ENCODE measurements around the gene SIRT3.
A peak's percentile ranks its signal among the peaks of the same experiment; 100 is the strongest.

SIRT3 gene

DNA sequence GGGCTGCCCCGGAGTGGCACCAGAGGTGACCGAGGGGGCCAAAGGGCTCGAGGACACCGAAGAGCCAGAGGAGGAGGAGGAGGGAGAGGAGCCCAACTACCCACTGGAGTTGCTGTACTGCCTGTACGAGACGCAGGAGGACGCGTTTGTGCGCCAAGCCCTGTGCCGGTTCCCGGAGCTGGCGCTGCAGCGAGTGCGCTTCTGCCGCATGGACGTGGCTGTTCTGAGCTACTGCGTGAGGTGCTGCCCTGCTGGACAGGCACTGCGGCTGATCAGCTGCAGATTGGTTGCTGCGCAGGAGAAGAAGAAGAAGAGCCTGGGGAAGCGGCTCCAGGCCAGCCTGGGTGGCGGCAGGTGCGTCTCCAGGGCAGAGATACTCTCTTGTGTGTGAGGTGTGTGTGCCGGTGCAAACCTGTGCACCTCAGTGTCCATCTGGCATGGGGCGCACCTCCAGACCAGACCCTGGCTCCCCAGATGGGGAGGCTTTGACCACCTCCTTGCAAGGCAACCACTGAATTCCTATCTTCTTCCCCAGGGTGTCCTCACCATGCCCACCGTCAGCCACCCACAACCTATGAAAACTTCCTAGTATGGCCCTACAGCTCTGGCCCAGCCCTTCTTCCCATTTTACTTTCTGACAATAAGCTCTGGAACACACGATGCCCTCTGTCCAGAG is 45.5 kb upstream of the SIRT3 start:
- Histone ChIP-seq H3K27ac (no peak overlapping the region), H3K4me3 (no peak overlapping the region), H3K36me3 (ENCODE audit: insufficient read depth, low read length) (no peaks in the 10 kb centered on the region), H3K9me3 (ENCODE audit: low read depth, low read length) (no peaks in the 10 kb centered on the region; the same call in 1 of the 2 replicates), H3K9ac (ENCODE audit: insufficient read length) (no peak overlapping the region)
- no peak for DNase-seq (ENCODE audit: low read depth, low spot score)
- TF ChIP-seq FOXP2 (optimal IDR thresholded peaks at IDR 0.05; ENCODE audit: control extremely low read depth, extremely low read length, insufficient read depth) (no peak), EZH2 (IDR thresholded peaks at IDR 0.05) (no peak), POLR2AphosphoS5 (IDR thresholded peaks at IDR 0.05; ENCODE audit: borderline replicate concordance, low read depth, low read length) (no peak)

- no peak for DNase-seq (ENCODE audit: low read depth, low spot score)
- TF ChIP-seq POLR2AphosphoS5 (IDR thresholded peaks at IDR 0.05; ENCODE audit: borderline replicate concordance, low read depth, low read length): no peak
- peak; percentile 42 for TF ChIP-seq EZH2 (IDR thresholded peaks at IDR 0.05)
- no peaks in the 10 kb centered on the region; the same call in 1 of the 2 replicates for H3K9me3 ChIP-seq (ENCODE audit: low read depth, low read length)
- H3K27ac ChIP-seq: no peak overlapping the region
- H3K9ac ChIP-seq (ENCODE audit: insufficient read length): no peak overlapping the region
- peak overlapping the region; percentile 40; the same call in 1 of the 2 replicates for H3K4me3 ChIP-seq
- H3K36me3 ChIP-seq (ENCODE audit: insufficient read depth, low read length): no peaks in the 10 kb centered on the region
Measured at GRCh38 chr11:280706-281485, 44.8 kb upstream of the SIRT3 start.

DNA sequence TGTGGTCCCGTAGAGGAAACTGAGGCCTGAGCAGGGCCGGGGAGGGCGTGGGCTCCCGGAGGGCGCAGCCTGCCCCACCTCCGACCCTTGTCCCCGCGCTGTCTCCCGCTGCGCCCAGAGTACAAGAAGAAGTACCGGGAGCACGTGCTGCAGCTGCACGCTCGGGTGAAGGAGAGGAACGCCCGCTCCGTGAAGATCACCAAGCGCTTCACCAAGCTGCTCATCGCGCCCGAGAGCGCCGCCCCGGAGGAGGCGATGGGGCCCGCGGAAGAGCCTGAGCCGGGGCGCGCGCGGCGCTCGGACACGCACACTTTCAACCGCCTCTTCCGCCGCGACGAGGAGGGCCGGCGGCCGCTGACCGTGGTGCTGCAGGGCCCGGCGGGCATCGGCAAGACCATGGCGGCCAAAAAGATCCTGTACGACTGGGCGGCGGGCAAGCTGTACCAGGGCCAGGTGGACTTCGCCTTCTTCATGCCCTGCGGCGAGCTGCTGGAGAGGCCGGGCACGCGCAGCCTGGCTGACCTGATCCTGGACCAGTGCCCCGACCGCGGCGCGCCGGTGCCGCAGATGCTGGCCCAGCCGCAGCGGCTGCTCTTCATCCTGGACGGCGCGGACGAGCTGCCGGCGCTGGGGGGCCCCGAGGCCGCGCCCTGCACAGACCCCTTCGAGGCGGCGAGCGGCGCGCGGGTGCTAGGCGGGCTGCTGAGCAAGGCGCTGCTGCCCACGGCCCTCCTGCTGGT is 44.0 kb upstream of the SIRT3 start:
- no peak overlapping the region for H3K27ac ChIP-seq
- no peak overlapping the region for H3K9ac ChIP-seq (ENCODE audit: insufficient read length)
- no peak for DNase-seq (ENCODE audit: low read depth, low spot score)
- no peaks in the 10 kb centered on the region; the same call in 1 of the 2 replicates for H3K9me3 ChIP-seq (ENCODE audit: low read depth, low read length)
- no peaks in the 10 kb centered on the region for H3K36me3 ChIP-seq (ENCODE audit: insufficient read depth, low read length)
- peak overlapping the region; percentile 40 for H3K4me3 ChIP-seq
- TF ChIP-seq POLR2AphosphoS5 (IDR thresholded peaks at IDR 0.05; ENCODE audit: borderline replicate concordance, low read depth, low read length): no peak
- TF ChIP-seq EZH2 (IDR thresholded peaks at IDR 0.05): peak; percentile 26

DNA sequence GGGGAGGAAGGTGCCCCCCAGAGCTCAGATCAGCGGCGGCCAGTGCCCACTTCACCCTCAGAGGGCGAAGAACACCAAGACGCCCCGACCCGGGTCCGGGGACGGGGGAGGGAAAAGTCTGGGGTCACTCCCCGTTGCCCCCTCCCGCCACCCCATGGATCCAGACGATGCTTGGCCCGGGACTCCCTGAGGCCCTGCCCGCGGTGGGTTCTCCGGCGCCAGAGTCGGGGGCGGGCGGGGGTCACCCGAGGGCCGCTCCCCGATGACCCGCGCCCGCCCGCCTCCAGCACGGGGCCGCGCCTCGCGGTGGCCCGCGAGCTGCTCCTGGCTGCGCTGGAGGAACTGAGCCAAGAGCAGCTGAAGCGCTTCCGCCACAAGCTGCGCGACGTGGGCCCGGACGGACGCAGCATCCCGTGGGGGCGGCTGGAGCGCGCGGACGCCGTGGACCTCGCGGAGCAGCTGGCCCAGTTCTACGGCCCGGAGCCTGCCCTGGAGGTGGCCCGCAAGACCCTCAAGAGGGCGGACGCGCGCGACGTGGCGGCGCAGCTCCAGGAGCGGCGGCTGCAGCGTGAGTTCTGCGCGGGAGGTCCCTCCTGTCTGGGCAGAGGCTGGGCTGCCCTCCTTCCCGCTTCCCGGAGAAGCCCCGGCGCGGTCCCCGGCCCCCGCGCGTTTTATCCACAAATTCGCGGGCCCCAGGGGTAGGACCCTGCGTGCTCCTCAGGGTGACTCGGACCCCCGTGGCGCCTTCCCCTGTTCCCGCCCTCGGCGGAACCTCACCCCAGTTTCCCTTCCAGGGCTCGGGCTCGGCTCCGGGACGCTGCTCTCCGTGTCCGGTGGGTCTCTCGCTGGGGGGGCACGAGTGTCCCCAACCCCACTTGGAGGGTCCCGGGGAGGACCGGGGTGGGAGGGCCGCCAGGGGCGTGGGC is 43.2 kb upstream of the SIRT3 start:
- no peaks in the 10 kb centered on the region; the same call in 1 of the 2 replicates for H3K9me3 ChIP-seq (ENCODE audit: low read depth, low read length)
- H3K4me3 ChIP-seq: peak overlapping the region; percentile 40
- no peak overlapping the region for H3K9ac ChIP-seq (ENCODE audit: insufficient read length)
- no peaks in the 10 kb centered on the region for H3K36me3 ChIP-seq (ENCODE audit: insufficient read depth, low read length)
- TF ChIP-seq POLR2AphosphoS5 (IDR thresholded peaks at IDR 0.05; ENCODE audit: borderline replicate concordance, low read depth, low read length) (no peak), FOXP2 (optimal IDR thresholded peaks at IDR 0.05; ENCODE audit: control extremely low read depth, extremely low read length, insufficient read depth) (no peak), EZH2 (IDR thresholded peaks at IDR 0.05) (no peak)
- no peak for DNase-seq (ENCODE audit: low read depth, low spot score)
- H3K27ac ChIP-seq: no peak overlapping the region

GRCh38 chr11:278001-278951 is 42.1 kb upstream of the SIRT3 start, which contains the start of gene NLRP6:
NLRP6 (plus strand) TSS chr11:278407; CDS start chr11:278570, 163 bp downstream.
- Histone ChIP-seq H3K27ac (no peak within 1 kb of the TSS), H3K36me3 (ENCODE audit: insufficient read depth, low read length) (no peaks in the 10 kb centered on the region), H3K4me3 (no peak within 1 kb of the TSS), H3K9me3 (ENCODE audit: low read depth, low read length) (no peaks in the 10 kb centered on the region; the same call in 1 of the 2 replicates), H3K9ac (ENCODE audit: insufficient read length) (no peak within 1 kb of the TSS)
- DNase-seq (ENCODE audit: low read depth, low spot score): no peak
- TF ChIP-seq EZH2 (IDR thresholded peaks at IDR 0.05) (no peak), FOXP2 (optimal IDR thresholded peaks at IDR 0.05; ENCODE audit: control extremely low read depth, extremely low read length, insufficient read depth) (no peak), POLR2AphosphoS5 (IDR thresholded peaks at IDR 0.05; ENCODE audit: borderline replicate concordance, low read depth, low read length) (no peak)

GRCh38 chr11:276219-276618 is 40.1 kb upstream of the SIRT3 start:
- H3K27ac ChIP-seq: no peak overlapping the region
- no peaks in the 10 kb centered on the region for H3K36me3 ChIP-seq (ENCODE audit: insufficient read depth, low read length)
- TF ChIP-seq EZH2 (IDR thresholded peaks at IDR 0.05) (no peak), POLR2AphosphoS5 (IDR thresholded peaks at IDR 0.05; ENCODE audit: borderline replicate concordance, low read depth, low read length) (no peak), FOXP2 (optimal IDR thresholded peaks at IDR 0.05; ENCODE audit: control extremely low read depth, extremely low read length, insufficient read depth) (no peak)
- DNase-seq (ENCODE audit: low read depth, low spot score): no peak
- no peak overlapping the region for H3K4me3 ChIP-seq
- no peak overlapping the region for H3K9ac ChIP-seq (ENCODE audit: insufficient read length)
- no peaks in the 10 kb centered on the region; the same call in 1 of the 2 replicates for H3K9me3 ChIP-seq (ENCODE audit: low read depth, low read length)

DNA sequence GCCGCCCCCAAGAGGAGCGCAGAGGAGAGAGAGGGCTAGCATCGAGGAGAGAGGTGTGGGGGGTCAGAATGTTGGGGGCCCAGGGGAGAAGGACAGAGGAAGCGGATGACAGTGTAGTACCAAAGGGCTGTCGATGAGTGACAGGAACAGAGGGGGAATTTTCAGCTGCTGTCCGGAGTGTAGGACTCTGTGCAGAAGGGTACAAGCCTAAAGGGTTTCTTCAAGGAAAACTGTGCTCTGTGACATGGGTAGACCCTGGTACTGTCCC is 36.7 kb upstream of the SIRT3 start:
- TF ChIP-seq FOXP2 (optimal IDR thresholded peaks at IDR 0.05; ENCODE audit: control extremely low read depth, extremely low read length, insufficient read depth) (no peak), POLR2AphosphoS5 (IDR thresholded peaks at IDR 0.05; ENCODE audit: borderline replicate concordance, low read depth, low read length) (no peak)

More for the DNA sequence above, 36.7 kb upstream of the SIRT3 start:
- Histone ChIP-seq H3K27ac (no peak overlapping the region), H3K9me3 (ENCODE audit: low read depth, low read length) (no peaks in the 10 kb centered on the region; the same call in 1 of the 2 replicates), H3K4me3 (no peak overlapping the region), H3K36me3 (ENCODE audit: insufficient read depth, low read length) (no peaks in the 10 kb centered on the region), H3K9ac (ENCODE audit: insufficient read length) (no peak overlapping the region)
- no peak for DNase-seq (ENCODE audit: low read depth, low spot score)

All from SK-N-MC (cell line).